K562 (cell line): ENCODE measurements around the gene PDE6H. TPM values are rescaled to one million over a fixed set of nuclear protein-coding genes. Genes with fewer than 3 reads are reported as not detected.

ENCODE experiments used
- ATAC-seq: fragments of 200-7000 bp; cut with Tn5 transposase; 3 replicates; pipeline ENCODE4 v1.9.1; 2020; ENCODE audit warnings: moderate library complexity
- BruUV-seq: library from RNA; stranded (reverse); fragments of 400-500 nt; replicated peaks from 2 replicates; lab custom pipeline; 2021; lab: Mats Ljungman, UMichigan
- CTCF ChIA-PET: fragments of 300-600 bp; formaldehyde crosslinking; extraction: SDS; loops from one replicate; lab custom pipeline; 2021; ENCODE audit warnings: low intra/inter-chr PET ratio; lab: Yijun Ruan, JAX
- POLR2A ChIA-PET: fragments of 300-600, 350-650 bp; sonication (Branson Sonifier 250); formaldehyde crosslinking; extraction: SDS; loops from one replicate; lab custom pipeline; 2021; ENCODE audit warnings: antibody characterized with exemption, inconsistent platforms; lab: Yijun Ruan, JAX
- DNase-seq, 4 experiments: peaks; one replicate each; pipeline versions ENCODE4 v3.0.0 to v3.0.0-alpha.2; 2011 to 2018; ENCODE audit warnings: low spot score in 3 of 4, mixed read lengths in 3 of 4; ENCODE audit errors: extremely low read depth in 1 of 4
- FAIRE-seq: peaks from 2 replicates; lab custom pipeline; 2011; peaks lifted over from hg19 to GRCh38; lab: Jason Lieb, UNC
- H2AFZ ChIP-seq: 2 replicates; pipeline ENCODE4 v1.6.0; 2011; ENCODE audit warnings: low read depth, low read length, control low read depth, inconsistent platforms
- H3K27ac ChIP-seq: fragments of 200-600 bp; 3 replicates; pipeline ENCODE4 v1.8.0; 2011; ENCODE audit warnings: low read depth, mild to moderate bottlenecking, control low read depth, inconsistent platforms, low read length, moderate library complexity, mixed read lengths; ENCODE audit errors: extremely low read depth
- H3K27me3 ChIP-seq, 2 experiments: fragments of 300-600 bp in 1 of 2; 2 replicates in 1 of 2; 3 replicates in 1 of 2; pipeline versions ENCODE4 v1.6.0 to v1.8.0; 2011; ENCODE audit warnings: inconsistent platforms in 2 of 2, low read length in 2 of 2, mild to moderate bottlenecking in 1 of 2, mixed read lengths in 1 of 2, moderate library complexity in 1 of 2; ENCODE audit not compliant: control insufficient read depth in 2 of 2, insufficient read depth in 2 of 2
- H3K36me3 ChIP-seq: fragments of 300-600 bp; 3 replicates; pipeline ENCODE4 v1.8.0; 2011; ENCODE audit warnings: mild to moderate bottlenecking, low read length, inconsistent platforms; ENCODE audit not compliant: control insufficient read depth, insufficient read depth
- H3K4me1 ChIP-seq, 2 experiments: fragments of 200-600 bp in 1 of 2; replicated peaks in 1 of 2; 2 replicates in 1 of 2; 3 replicates in 1 of 2; pipeline versions ENCODE4 v1.5.1 to v1.8.0; 2011; ENCODE audit warnings: inconsistent platforms in 2 of 2, low read length in 2 of 2, mild to moderate bottlenecking in 1 of 2, mixed read lengths in 1 of 2, moderate library complexity in 1 of 2; ENCODE audit not compliant: control insufficient read depth in 2 of 2, insufficient read depth in 2 of 2
- H3K4me2 ChIP-seq: 2 replicates; pipeline ENCODE4 v1.6.1; 2011; ENCODE audit warnings: low read length, control low read depth, inconsistent platforms, mixed read lengths; ENCODE audit not compliant: insufficient read depth
- H3K4me3 ChIP-seq: fragments of 200-600 bp; sonication (generic), shearing (Covaris generic); 2 replicates; pipeline ENCODE4 v1.5.1; 2016; ENCODE audit warnings: control low read depth, inconsistent platforms
- H3K79me2 ChIP-seq: fragments of 200-600 bp; 3 replicates; pipeline ENCODE4 v1.8.0; 2011; ENCODE audit warnings: low read length, inconsistent platforms; ENCODE audit not compliant: control insufficient read depth, insufficient read depth
- H3K9ac ChIP-seq, 2 experiments: 2 replicates each; pipeline versions ENCODE4 v1.6.0 to v1.6.1; 2011; ENCODE audit warnings: low read depth in 2 of 2, low read length in 2 of 2, control low read depth in 1 of 2, inconsistent platforms in 1 of 2, mild to moderate bottlenecking in 1 of 2, mixed read lengths in 1 of 2; ENCODE audit not compliant: insufficient read depth in 1 of 2
- H3K9me1 ChIP-seq: one replicate; pipeline ENCODE4 v1.6.0; 2011; ENCODE audit warnings: inconsistent platforms, mild to moderate bottlenecking, low read length, moderate library complexity; ENCODE audit not compliant: control insufficient read depth, insufficient read depth
- H3K9me3 ChIP-seq: replicated peaks from 2 replicates; pipeline ENCODE4 v1.5.1; 2011; ENCODE audit warnings: low read depth, low read length, inconsistent platforms; ENCODE audit not compliant: control insufficient read depth, insufficient read depth
- H4K20me1 ChIP-seq: replicated peaks from 2 replicates; pipeline ENCODE4 v1.6.1; 2011; ENCODE audit warnings: low read length, inconsistent platforms, mixed read lengths; ENCODE audit not compliant: control insufficient read depth, insufficient read depth
- CLOCK ChIP-seq: fragments of 250-450 bp; sonication (Bioruptor Pico); IDR thresholded peaks from 2 replicates; pipeline ENCODE4 v1.4.0; 2020; ENCODE audit warnings: mild to moderate bottlenecking, moderate library complexity, borderline replicate concordance
- HDAC3 ChIP-seq: fragments of 450-650 bp; IDR thresholded peaks from 2 replicates; pipeline ENCODE4 v1.6.1; 2018; ENCODE audit warnings: borderline replicate concordance, mild to moderate bottlenecking, moderate library complexity; ENCODE audit not compliant: partially characterized antibody
- LCOR ChIP-seq: sonication (generic); formaldehyde crosslinking; IDR thresholded peaks from 2 replicates; pipeline ENCODE4 v1.8.0; 2022; ENCODE audit warnings: mild to moderate bottlenecking, missing genetic modification reagents
- PKNOX1 ChIP-seq: fragments of 450-650 bp; IDR thresholded peaks from 2 replicates; pipeline ENCODE4 v1.6.1; 2016
- SLC30A9 ChIP-seq: fragments of 250-450 bp; sonication (Bioruptor Pico); IDR thresholded peaks from 2 replicates; pipeline ENCODE4 v1.8.0; 2022; ENCODE audit warnings: mild to moderate bottlenecking, moderate library complexity
- ZBTB8A ChIP-seq: fragments of 450-650 bp; IDR thresholded peaks from 2 replicates; pipeline ENCODE4 v1.6.1; 2018; ENCODE audit warnings: mild to moderate bottlenecking, moderate library complexity; ENCODE audit not compliant: partially characterized antibody
- ZNF133 ChIP-seq: fragments of 250-450 bp; sonication (Bioruptor Pico); IDR thresholded peaks from 2 replicates; pipeline ENCODE4 v1.4.0; 2020; ENCODE audit warnings: mild to moderate bottlenecking
- ZNF445 ChIP-seq: fragments of 250-450 bp; sonication (Bioruptor Pico); IDR thresholded peaks from 2 replicates; pipeline ENCODE4 v1.4.0; 2020; ENCODE audit warnings: low read depth, mild to moderate bottlenecking, moderate library complexity
- ZNF830 ChIP-seq: fragments of 250-450 bp; sonication (Bioruptor Pico); IDR thresholded peaks from 2 replicates; pipeline ENCODE4 v1.5.0; 2021; ENCODE audit warnings: mild to moderate bottlenecking
- WGBS: fragments of 100-300 bp; shearing (Covaris generic); methylation state at CpG from one replicate; pipeline ENCODE4 v1.1.6; 2016; ENCODE audit warnings: low coverage, mixed read lengths; ENCODE audit not compliant: insufficient coverage; ENCODE audit errors: missing lambda C conversion rate; 5-methylcytosine and 5-hydroxymethylcytosine counted together
- in situ Hi-C: fragments of 300-500 bp; cut with MboI; formaldehyde crosslinking; loops from 4 replicates; pipeline ENCODE4 v1.15.0; 2018; ENCODE audit warnings: inconsistent platforms, mixed read lengths
- intact Hi-C: fragments of 100-400 bp; cut with micrococcal nuclease; formaldehyde crosslinking; loops from 2 replicates; pipeline ENCODE4 v1.14.2; 2022
- polyA plus RNA-seq, 8 experiments: library from polyadenylated mRNA; depleted of rRNA in 4 of 8; stranded (reverse) in 5 of 8; unstranded in 3 of 8; fragments of >200 nt; fragmentation: Nextera tagmentation in 2 of 8; fragmentation: Illumina TruSeq in 1 of 8; extraction: Ambion mirVana in 2 of 8; extraction: Trizol in 1 of 8; gene quantifications; 2 replicates each; pipeline versions ENCODE4 v1.2.1 to v1.2.3, GENCODE V29; 2011 to 2014; ENCODE audit warnings: inconsistent platforms in 1 of 8, missing spikeins in 1 of 8
- total RNA-seq, 7 experiments: library from RNA; depleted of rRNA in 6 of 7; stranded (reverse); fragments of >200 nt in 6 of 7; fragmentation: Illumina TruSeq in 2 of 7; extraction: Trizol in 2 of 7; gene quantifications; 2 replicates each; pipeline versions ENCODE4 v1.2.1 to v1.2.3, GENCODE V29; 2011 to 2021; ENCODE audit warnings: low replicate concordance in 1 of 7

The PDE6H gene
- total and polyA plus RNA-seq, 9 of the 15 experiments (the other 6 are each of a cell fraction or from before 2014, with no cell fraction given): 0.15 TPM; not detected in 8

- DNase-seq: no peak
Measured at GRCh38 chr12:14982991-14983390, 10.1 kb downstream of the PDE6H start.

GRCh38 chr12:14984036-14984435, 11.2 kb downstream of the PDE6H start:
- no peak for DNase-seq
- H3K9ac ChIP-seq: no peak overlapping the region
- no peak overlapping the region for H3K4me3 ChIP-seq
- no peak for FAIRE-seq
- in situ Hi-C loops: no loop called here
- no peak overlapping the region for H3K27ac ChIP-seq
- no peaks in the 10 kb centered on the region for H3K4me1 ChIP-seq
- BruUV-seq: no TSS peak
- peaks cover 0 to 10% of the 10 kb centered on the region in 2 experiments; a peak in 1 of 5 replicates for H3K27me3 ChIP-seq
- no peak overlapping the region for H2AFZ ChIP-seq
- ATAC-seq: no peak
- no peaks in the 10 kb centered on the region for H3K9me3 ChIP-seq
- H4K20me1 ChIP-seq: no peaks in the 10 kb centered on the region
- H3K79me2 ChIP-seq: no peaks in the 10 kb centered on the region
- ChIA-PET CTCF (no interaction called here), POLR2A (no interaction called here)
- no peaks in the 10 kb centered on the region for H3K36me3 ChIP-seq
- TF ChIP-seq LCOR (CRISPR knock-in tag): no peak
- TF ChIP-seq PKNOX1: no peak
- no peak for TF ChIP-seq SLC30A9 (CRISPR knock-in tag)
- no peak for TF ChIP-seq CLOCK (CRISPR knock-in tag)
- no peak for TF ChIP-seq ZBTB8A
- TF ChIP-seq HDAC3: no peak
- H3K4me2 ChIP-seq: no peak overlapping the region
- no peaks in the 10 kb centered on the region for H3K9me1 ChIP-seq
- WGBS: 0% methylated on average over 1 of the region's 1 CpG
- intact Hi-C loops: no loop called here

More at GRCh38 chr12:14982991-14983390, 10.1 kb downstream of the PDE6H start:
- Histone ChIP-seq H3K27me3 (peaks cover 0 to 10% of the 10 kb centered on the region in 2 experiments; a peak in 1 of 5 replicates), H3K36me3 (no peaks in the 10 kb centered on the region), H3K4me2 (no peak overlapping the region), H4K20me1 (no peaks in the 10 kb centered on the region), H3K9me1 (no peaks in the 10 kb centered on the region), H3K9ac (no peak overlapping the region), H3K27ac (no peak overlapping the region), H2AFZ (no peak overlapping the region), H3K4me3 (no peak overlapping the region), H3K9me3 (no peaks in the 10 kb centered on the region), H3K4me1 (no peaks in the 10 kb centered on the region)
- ChIA-PET CTCF (no interaction called here), POLR2A (no interaction called here)
- intact Hi-C loops: no loop called here
- no TSS peak for BruUV-seq
- in situ Hi-C loops: no loop called here
- FAIRE-seq: no peak
- no peak for ATAC-seq
- WGBS: 7% methylated on average over 2 of the region's 2 CpGs
- TF ChIP-seq ZNF445 (CRISPR knock-in tag) (no peak), ZNF133 (CRISPR knock-in tag) (no peak), ZNF830 (CRISPR knock-in tag) (no peak)
- TF ChIP-seq, all 486 proteins: peak for 0
- H3K79me2 ChIP-seq: no peaks in the 10 kb centered on the region
